Left lung (tissue), 10 donors: ENCODE data around the gene ERP27. TPM values are rescaled to one million over a fixed set of nuclear protein-coding genes. Genes with fewer than 3 reads are reported as not detected.

Source experiments
- ATAC-seq: fragments of 200-7000 bp; cut with Tn5 transposase; one replicate; pipeline ENCODE4 v1.9.1; 2020; ENCODE audit warnings: moderate library complexity
- DNase-seq, 4 donors: peaks; one replicate each; pipeline ENCODE4 v3.0.0-alpha.2; 2013 to 2020
- H3K27ac ChIP-seq, 2 donors: fragments of 200-600 bp; sonication (generic) in 1 of 2; one replicate each; pipeline versions ENCODE4 v1.5.0 to v1.8.0; 2020 to 2021
- H3K27me3 ChIP-seq, 2 donors: fragments of 200-600 bp; sonication (generic) in 1 of 2; one replicate each; pipeline versions ENCODE4 v1.5.0 to v1.8.0; 2020 to 2021
- H3K36me3 ChIP-seq, 2 donors: fragments of 200-600 bp; sonication (generic) in 1 of 2; one replicate each; pipeline versions ENCODE4 v1.5.0 to v1.8.0; 2020 to 2021
- H3K4me1 ChIP-seq, 2 donors: fragments of 200-600 bp; one replicate each; pipeline ENCODE4 v1.8.0; 2021
- H3K4me3 ChIP-seq, 2 donors: fragments of 200-600 bp; sonication (generic) in 1 of 2; one replicate each; pipeline versions ENCODE4 v1.5.0 to v1.8.0; 2020 to 2021; ENCODE audit warnings: mild to moderate bottlenecking in 1 of 2
- H3K9me3 ChIP-seq, 2 donors: fragments of 200-600 bp; sonication (generic) in 1 of 2; one replicate each; pipeline versions ENCODE4 v1.5.0 to v1.8.0; 2020 to 2021
- CTCF ChIP-seq, 2 donors: fragments of 200-600 bp; sonication (generic) in 1 of 2; IDR thresholded peaks; one replicate each; pipeline versions ENCODE4 v1.5.0 to v1.8.0; 2021; ENCODE audit warnings: antibody characterized with exemption in 2 of 2
- intact Hi-C, 2 donors: fragments of 100-400 bp; cut with DNase I; formaldehyde crosslinking; loops; one replicate each; pipeline versions ENCODE4 v1.11.2 to v1.14.2; 2022
- polyA plus RNA-seq, 6 donors: library from polyadenylated mRNA; unstranded; fragments of 120-200 nt; gene quantifications; one replicate each; pipeline ENCODE4 v1.2.1, GENCODE V29; 2013; ENCODE audit not compliant: insufficient read length in 6 of 6
- total RNA-seq, 2 donors: library from RNA; stranded (reverse); fragmentation: NEBNext Ultra II Directional; extraction: Animal tissue kit (Norgen Biotek cat#: 25700); gene quantifications; one replicate each; pipeline ENCODE4 v1.2.1, GENCODE V29; 2021
- donor health status: DM: no; HTN: yes; CAD: no.
- donor health status: DM: no; HTN: no; CAD: no.

The ERP27 gene
- total and polyA plus RNA-seq, 8 donors = 3.0 to 16.2 (median 8.4) TPM

GRCh38 chr12:14878488-14878887 lies 59.8 kb downstream of the ERP27 start:
- no peak overlapping the region for H3K27ac ChIP-seq
- DNase-seq = no peak
- H3K36me3 ChIP-seq = peaks cover 0 to 5% of the 10 kb centered on the region in 2 donors
- peaks cover 0 to 4% of the 10 kb centered on the region in 2 donors for H3K4me1 ChIP-seq
- H3K27me3 ChIP-seq = no peaks in the 10 kb centered on the region
- no peaks in the 10 kb centered on the region for H3K9me3 ChIP-seq
- TF ChIP-seq CTCF (IDR thresholded peaks at IDR 0.05) = no peak
- intact Hi-C loops = no loop called here
- ATAC-seq = no peak
- H3K4me3 ChIP-seq = no peak overlapping the region

GRCh38 chr12:14876833-14877232 lies 61.5 kb downstream of the ERP27 start:
- Histone ChIP-seq H3K4me3 (no peak overlapping the region), H3K4me1 (peaks cover 0 to 4% of the 10 kb centered on the region in 2 donors), H3K9me3 (no peaks in the 10 kb centered on the region), H3K36me3 (peaks cover 0 to under 1% of the 10 kb centered on the region in 2 donors), H3K27me3 (no peaks in the 10 kb centered on the region), H3K27ac (no peak overlapping the region)
- TF ChIP-seq CTCF (IDR thresholded peaks at IDR 0.05) = no peak
- intact Hi-C loops = no loop called here
- ATAC-seq = no peak
- no peak for DNase-seq

GRCh38 chr12:14874882-14875281 lies 63.5 kb downstream of the ERP27 start:
- ATAC-seq (no peak), DNase-seq (no peak)
- Histone ChIP-seq H3K27ac (no peak overlapping the region), H3K27me3 (no peaks in the 10 kb centered on the region), H3K9me3 (no peaks in the 10 kb centered on the region), H3K36me3 (no peaks in the 10 kb centered on the region), H3K4me3 (no peak overlapping the region), H3K4me1 (no peaks in the 10 kb centered on the region)
- intact Hi-C loops = no loop called here
- no peak for TF ChIP-seq CTCF (IDR thresholded peaks at IDR 0.05)

GRCh38 chr12:14873440-14874185 lies 64.7 kb downstream of the ERP27 start:
- ATAC-seq (no peak), DNase-seq (no peak)
- Histone ChIP-seq H3K36me3 (no peaks in the 10 kb centered on the region), H3K27me3 (no peaks in the 10 kb centered on the region), H3K27ac (no peak overlapping the region), H3K9me3 (no peaks in the 10 kb centered on the region), H3K4me1 (no peaks in the 10 kb centered on the region), H3K4me3 (no peak overlapping the region)
- TF ChIP-seq CTCF (IDR thresholded peaks at IDR 0.05) = no peak
- intact Hi-C loops = no loop called here

GRCh38 chr12:14871886-14872285 lies 66.5 kb downstream of the ERP27 start:
- H3K27me3 ChIP-seq = no peaks in the 10 kb centered on the region
- TF ChIP-seq CTCF (IDR thresholded peaks at IDR 0.05) = no peak
- no peaks in the 10 kb centered on the region for H3K36me3 ChIP-seq
- no peaks in the 10 kb centered on the region for H3K4me1 ChIP-seq
- no peaks in the 10 kb centered on the region for H3K9me3 ChIP-seq
- H3K4me3 ChIP-seq = no peak overlapping the region
- DNase-seq = no peak
- intact Hi-C loops = no loop called here
- no peak for ATAC-seq
- no peak overlapping the region for H3K27ac ChIP-seq
